Cortex of kidney (tissue), 1 donor: ENCODE results near the gene SPANXN3.
"Not testable (repeated sequence)": the region's sequence is repeated elsewhere in the genome, so short reads cannot be mapped to it uniquely, and the experiment has no call there.

Experiments
- DNase-seq: peaks from one replicate; lab custom pipeline; 2025; lab: John Stamatoyannopoulos, UW

Gene SPANXN3

DNA sequence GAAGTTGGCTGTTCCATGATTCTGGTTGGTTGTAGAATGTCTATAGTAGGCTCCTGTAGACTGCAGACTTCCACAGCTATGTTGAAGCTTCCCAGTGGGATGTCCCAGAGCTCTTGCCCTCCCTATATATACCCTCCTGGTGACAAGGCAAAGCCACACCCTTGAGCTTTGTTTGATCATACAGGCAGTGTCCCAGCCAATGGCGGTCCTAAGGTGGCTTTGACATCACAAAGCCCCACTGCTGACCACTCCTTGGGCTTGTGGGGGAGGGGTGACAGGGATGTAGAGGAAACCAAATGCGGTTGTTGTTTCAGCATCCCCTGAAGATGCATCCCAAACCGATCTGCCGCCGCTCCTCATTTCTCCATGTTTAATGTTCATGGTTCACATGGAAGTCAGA lies at the start of gene SPANXN3:
SPANXN3 (minus strand) TSS at position 101 of the 400 bp plus-strand sequence; CDS start at position 17, 84 bp downstream.
- DNase-seq: not testable (repeated sequence)

- no peak for DNase-seq
Measured at GRCh38 chrX:143536176-143536575, 18.9 kb upstream of the SPANXN3 start.

DNA sequence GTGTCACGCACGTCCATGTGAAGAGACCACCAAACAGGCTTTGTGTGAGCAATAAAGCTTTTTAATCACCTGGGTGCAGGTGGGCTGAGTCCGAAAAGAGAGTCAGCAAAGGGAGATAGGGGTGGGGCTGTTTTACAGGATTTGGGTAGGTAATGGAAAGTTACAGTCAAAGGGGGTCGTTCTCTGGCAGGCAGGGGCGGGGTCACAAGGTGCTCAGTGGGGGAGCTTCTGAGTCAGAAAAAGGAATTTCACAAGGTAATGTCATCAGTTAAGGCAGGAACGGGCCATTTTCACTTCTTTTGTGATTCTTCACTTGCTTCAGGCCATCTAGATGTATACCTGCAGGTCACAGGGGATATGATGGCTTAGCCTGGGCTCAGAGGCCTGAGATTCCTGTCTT lies 15.1 kb downstream of the SPANXN3 start:
- DNase-seq: not testable (repeated sequence)

DNA sequence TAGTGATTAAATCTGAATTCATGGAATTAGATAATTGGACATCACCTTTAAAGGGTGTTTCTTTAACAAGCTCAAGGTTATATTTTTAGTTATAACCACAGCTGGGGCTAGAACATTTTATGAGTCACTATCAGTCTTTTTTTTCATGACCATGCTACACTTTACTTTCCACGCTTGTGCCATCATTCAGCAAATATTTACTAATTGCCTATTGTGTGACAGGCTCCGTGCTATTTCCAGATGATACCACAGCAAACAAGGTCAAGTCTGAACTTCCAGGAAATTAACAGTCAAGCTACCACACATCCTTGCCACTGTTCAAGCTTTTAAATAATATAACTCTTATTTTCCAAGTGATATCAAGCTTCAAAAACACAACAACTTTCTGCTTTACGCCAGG lies 16.5 kb downstream of the SPANXN3 start:
- no peak for DNase-seq

DNA sequence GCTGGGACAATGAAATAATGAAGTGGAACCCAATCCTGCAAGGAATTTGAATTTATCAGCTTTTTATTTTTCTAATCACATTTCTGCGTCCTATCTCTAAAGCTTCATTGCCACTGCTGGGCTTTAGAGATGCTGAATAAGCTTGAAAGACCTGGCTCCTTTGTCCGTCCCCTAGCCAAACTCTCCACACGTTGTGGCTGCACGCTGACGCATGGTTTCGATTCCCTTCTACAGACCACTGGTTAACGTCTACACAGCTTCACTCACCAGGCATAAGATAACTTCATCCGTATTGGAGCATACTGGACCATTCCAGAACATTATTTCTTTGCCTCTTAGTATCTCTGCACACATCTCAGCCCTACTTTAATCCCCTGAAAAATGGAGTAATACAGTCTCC lies 31.2 kb downstream of the SPANXN3 start:
- no peak for DNase-seq

DNA sequence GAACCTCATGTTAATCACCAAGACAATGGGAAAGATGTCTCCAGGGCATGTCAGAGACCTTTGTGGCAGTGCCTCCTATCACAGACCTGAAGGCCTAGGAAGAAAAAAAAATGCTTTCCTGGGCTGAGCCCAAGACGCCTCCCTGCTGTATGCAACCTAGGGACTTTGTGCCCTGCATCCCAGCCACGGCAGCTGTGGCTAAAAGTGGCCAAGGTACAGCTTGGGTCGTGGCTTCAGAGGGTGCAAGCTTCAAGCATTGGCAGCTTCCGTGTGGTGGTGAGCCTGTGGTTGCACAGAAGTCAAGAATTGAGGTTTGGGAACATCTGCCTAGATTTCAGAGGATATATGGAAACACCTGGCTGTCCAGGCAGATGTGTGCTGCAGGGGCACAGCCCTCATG lies 40.5 kb downstream of the SPANXN3 start:
- DNase-seq: no peak

DNA sequence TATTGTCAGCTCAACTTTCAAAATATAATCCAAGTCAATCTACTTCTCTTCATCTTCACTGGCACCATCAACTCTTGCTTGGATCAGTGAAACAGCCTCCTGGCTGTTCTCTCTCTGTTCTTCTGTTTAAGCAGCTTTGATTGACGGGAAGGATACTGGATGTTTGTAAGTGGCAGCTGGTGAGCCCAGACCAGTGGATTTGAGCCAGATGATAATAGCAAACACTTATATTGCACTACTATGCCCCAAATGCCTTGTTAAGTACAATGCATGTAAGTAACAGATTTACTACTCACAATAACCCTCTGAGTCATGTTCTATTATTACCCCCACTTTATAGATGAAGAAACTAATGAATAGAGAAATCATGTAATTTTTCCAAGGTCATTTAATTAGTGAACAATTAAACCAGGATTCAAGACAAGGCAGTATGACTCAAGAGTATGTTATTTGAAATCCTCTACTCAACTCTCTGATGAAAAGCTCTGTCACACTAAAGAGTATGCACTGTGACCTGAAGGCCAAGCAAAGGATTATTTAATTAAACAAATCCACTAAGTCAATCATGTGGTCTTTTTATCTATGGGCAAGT lies 44.8 kb downstream of the SPANXN3 start:
- DNase-seq: no peak

DNA sequence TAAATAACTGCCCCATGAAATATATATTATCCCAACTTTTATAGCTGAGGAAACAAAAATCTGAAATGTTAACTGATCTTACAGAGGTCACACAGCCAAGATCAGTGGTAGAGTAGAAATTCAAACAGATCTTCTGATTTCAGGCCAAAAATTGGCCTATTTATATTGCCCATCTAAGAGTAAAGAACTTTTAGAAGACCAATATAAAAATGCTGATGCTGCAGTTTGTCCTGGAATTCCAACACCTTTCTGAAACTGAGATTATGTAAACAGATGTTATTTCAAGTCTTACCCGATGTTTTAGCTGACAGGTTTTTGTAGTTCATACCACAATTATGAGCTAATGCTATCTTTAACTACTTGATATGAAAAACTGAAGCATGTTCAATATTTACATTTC lies 51.1 kb downstream of the SPANXN3 start:
- DNase-seq: no peak

GRCh38 chrX:143462696-143463095 lies 54.6 kb downstream of the SPANXN3 start:
- DNase-seq: no peak

DNA sequence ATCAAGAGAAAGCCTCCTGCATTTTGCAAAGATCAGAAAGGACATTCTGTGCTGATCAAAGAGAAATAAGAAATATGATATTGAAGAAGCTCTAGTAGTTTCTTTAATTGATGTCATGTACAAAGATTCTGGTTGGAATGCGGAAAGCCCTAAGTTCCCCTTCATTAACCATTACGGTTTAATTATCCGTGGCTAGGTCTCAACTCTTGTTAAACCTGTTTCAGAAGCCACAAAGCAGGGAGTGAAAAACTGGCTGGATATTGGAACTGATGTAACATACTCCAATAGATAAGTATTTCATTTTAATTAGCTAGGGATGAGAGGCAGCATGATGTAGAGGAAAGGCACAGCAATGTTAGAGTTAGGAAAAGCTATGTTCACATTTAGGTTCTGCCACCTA lies 55.7 kb downstream of the SPANXN3 start:
- DNase-seq: no peak
